Lower leg skin (tissue), 3 donors: ENCODE results near the gene IFI6.

Source experiments
- CTCF ChIP-seq, 3 donors: fragments of 450-650 bp; IDR thresholded peaks; one replicate each; pipeline ENCODE4 v1.5.1; 2016; ENCODE audit warnings: antibody characterized with exemption in 3 of 3, mild to moderate bottlenecking in 3 of 3, moderate library complexity in 2 of 3
- POLR2A ChIP-seq, 2 donors: fragments of 450-650 bp; IDR thresholded peaks; one replicate each; pipeline ENCODE4 v1.6.1; 2016 to 2017; ENCODE audit warnings: antibody characterized with exemption in 2 of 2, mild to moderate bottlenecking in 1 of 2, moderate library complexity in 1 of 2

- no peak for TF ChIP-seq CTCF (IDR thresholded peaks at IDR 0.05)
- no peak for TF ChIP-seq POLR2A (IDR thresholded peaks at IDR 0.05)
Observed at GRCh38 chr1:27648602-27649305, 23.2 kb downstream of the IFI6 start.
